AG10803 (cell line): ENCODE measurements around the gene PCDHB6.
A peak's percentile ranks its signal among the peaks of the same experiment; 100 is the strongest.
"Not testable (repeated sequence)": the region's sequence is repeated elsewhere in the genome, so short reads cannot be mapped to it uniquely, and the experiment has no call there.

Source experiments
- DNase-seq: peaks from one replicate; pipeline ENCODE4 v3.0.0; 2010; ENCODE audit warnings: low read depth
- H3K4me3 ChIP-seq: 2 replicates; pipeline ENCODE4 v1.5.1; 2011; ENCODE audit warnings: mild to moderate bottlenecking, low read length, control low read depth
- TF ChIP-seq, protein P1 (sequence below): conservative IDR thresholded peaks from 2 replicates; pipeline ENCODE4 v1.5.1; 2011; ENCODE audit warnings: mild to moderate bottlenecking, low read length, control low read depth, inconsistent platforms

PCDHB6 gene

DNA sequence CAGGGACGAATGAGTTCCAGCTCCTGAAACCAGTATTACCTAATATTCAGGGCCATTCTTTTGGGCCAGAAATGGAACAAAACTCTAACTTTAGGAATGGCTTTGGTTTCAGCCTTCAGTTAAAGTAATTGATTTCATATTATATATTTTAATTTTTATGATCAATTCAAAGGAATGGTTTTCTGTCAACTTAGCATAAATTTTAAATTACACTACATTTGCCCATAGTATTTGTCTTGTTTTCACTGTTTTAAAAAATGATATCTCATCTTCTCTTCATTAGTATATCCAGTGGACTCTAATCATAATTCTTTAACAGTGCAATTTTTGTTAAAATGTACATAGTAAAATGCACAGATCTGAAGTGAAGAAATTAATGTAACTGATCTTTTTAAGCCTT lies 30.5 kb downstream of the PCDHB6 start:
- TF ChIP-seq, protein P1, sequence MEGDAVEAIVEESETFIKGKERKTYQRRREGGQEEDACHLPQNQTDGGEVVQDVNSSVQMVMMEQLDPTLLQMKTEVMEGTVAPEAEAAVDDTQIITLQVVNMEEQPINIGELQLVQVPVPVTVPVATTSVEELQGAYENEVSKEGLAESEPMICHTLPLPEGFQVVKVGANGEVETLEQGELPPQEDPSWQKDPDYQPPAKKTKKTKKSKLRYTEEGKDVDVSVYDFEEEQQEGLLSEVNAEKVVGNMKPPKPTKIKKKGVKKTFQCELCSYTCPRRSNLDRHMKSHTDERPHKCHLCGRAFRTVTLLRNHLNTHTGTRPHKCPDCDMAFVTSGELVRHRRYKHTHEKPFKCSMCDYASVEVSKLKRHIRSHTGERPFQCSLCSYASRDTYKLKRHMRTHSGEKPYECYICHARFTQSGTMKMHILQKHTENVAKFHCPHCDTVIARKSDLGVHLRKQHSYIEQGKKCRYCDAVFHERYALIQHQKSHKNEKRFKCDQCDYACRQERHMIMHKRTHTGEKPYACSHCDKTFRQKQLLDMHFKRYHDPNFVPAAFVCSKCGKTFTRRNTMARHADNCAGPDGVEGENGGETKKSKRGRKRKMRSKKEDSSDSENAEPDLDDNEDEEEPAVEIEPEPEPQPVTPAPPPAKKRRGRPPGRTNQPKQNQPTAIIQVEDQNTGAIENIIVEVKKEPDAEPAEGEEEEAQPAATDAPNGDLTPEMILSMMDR, result no peak
- DNase-seq, result no peak
- H3K4me3 ChIP-seq, result no peak overlapping the region

DNA sequence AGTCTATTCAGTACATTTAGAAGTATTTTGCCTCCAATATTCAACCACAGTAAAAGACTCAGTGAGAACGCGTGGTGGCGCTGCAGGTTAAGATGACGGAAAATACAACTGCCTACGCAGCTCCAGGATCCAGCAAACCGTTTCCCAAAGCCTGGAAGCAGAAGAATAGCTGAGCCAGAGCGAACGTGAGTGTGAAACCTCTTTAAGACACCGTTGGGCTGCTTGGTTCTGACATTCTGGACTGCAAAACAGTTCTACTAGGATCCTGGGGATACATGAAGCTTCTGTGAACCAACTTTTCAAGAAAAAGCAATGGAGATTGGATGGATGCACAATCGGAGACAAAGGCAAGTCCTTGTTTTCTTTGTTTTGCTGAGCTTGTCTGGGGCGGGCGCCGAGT lies 32.4 kb downstream of the PCDHB6 start, which contains the start of gene PCDHB16:
PCDHB16 (plus strand) TSS at position 140 of the 400 bp plus-strand sequence; CDS start at position 313, 173 bp downstream.
- H3K4me3 ChIP-seq, result peak within 1 kb of the TSS; percentile 43
- TF ChIP-seq, protein P1, result peak; percentile 39
- DNase-seq, result peak; percentile 35

DNA sequence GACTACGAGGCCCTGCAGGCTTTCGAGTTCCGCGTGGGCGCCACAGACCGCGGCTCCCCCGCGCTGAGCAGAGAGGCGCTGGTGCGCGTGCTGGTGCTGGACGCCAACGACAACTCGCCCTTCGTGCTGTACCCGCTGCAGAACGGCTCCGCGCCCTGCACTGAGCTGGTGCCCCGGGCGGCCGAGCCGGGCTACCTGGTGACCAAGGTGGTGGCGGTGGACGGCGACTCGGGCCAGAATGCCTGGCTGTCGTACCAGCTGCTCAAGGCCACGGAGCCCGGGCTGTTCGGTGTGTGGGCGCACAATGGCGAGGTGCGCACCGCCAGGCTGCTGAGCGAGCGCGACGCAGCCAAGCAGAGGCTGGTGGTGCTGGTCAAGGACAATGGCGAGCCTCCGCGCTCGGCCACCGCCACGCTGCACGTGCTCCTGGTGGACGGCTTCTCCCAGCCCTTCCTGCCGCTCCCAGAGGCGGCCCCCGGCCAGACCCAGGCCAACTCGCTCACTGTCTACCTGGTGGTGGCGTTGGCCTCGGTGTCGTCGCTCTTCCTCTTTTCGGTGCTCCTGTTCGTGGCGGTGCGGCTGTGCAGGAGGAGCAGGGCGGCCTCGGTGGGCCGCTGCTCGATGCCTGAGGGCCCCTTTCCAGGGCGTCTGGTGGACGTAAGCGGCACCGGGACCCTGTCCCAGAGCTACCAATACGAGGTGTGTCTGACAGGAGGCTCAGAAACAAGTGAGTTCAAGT lies 34.4 kb downstream of the PCDHB6 start:
- not testable (repeated sequence) for DNase-seq, H3K4me3 ChIP-seq

DNA sequence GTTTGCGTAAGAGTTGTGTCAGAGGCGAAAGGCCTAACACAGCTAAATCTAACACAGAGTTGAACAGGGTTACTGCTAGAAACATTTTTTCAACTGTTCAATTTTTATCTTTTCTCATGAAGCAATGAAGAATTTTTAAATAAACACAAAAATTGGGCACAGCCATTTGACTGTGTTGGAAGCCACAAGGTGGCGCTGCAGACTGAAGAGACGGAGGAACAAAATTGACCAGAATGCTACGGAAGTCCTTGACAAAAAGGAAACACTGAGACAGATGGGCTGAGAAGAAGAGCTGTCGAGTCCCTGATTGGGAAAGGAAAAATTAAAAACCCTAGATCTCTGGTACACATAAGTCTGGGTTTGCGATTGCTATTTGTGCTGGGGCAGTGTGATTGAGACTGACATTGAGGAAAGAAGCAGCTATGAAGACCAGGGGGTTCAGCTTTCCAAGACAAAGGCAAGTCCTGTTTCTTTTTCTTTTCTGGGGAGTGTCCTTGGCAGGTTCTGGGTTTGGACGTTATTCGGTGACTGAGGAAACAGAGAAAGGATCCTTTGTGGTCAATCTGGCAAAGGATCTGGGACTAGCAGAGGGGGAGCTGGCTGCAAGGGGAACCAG lies 37.1 kb downstream of the PCDHB6 start, which contains the start of gene PCDHB9:
PCDHB9 (plus strand) TSS at position 265 of the 616 bp plus-strand sequence; CDS start at position 423, 158 bp downstream.
- peak; percentile 25 for DNase-seq
- TF ChIP-seq, protein P1, result peak; percentile 56
- H3K4me3 ChIP-seq, result peak within 1 kb of the TSS; percentile 49

DNA sequence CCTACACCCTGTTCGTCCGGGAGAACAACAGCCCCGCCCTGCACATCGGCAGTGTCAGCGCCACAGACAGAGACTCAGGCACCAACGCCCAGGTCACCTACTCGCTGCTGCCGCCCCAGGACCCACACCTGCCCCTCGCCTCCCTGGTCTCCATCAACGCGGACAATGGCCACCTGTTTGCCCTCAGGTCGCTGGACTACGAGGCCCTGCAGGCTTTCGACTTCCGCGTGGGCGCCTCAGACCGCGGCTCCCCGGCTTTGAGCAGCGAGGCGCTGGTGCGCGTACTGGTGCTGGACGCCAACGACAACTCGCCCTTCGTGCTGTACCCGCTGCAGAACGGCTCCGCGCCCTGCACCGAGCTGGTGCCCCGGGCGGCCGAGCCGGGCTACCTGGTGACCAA lies 38.8 kb downstream of the PCDHB6 start:
- not testable (repeated sequence) for H3K4me3 ChIP-seq, DNase-seq

DNA sequence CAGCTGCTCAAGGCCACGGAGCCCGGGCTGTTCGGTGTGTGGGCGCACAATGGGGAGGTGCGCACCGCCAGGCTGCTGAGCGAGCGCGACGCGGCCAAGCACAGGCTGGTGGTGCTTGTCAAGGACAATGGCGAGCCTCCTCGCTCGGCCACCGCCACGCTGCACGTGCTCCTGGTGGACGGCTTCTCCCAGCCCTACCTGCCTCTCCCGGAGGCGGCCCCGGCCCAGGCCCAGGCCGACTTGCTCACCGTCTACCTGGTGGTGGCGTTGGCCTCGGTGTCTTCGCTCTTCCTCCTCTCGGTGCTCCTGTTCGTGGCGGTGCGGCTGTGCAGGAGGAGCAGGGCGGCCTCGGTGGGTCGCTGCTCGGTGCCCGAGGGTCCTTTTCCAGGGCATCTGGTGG lies 39.3 kb downstream of the PCDHB6 start:
- not testable (repeated sequence) for H3K4me3 ChIP-seq, DNase-seq

DNA sequence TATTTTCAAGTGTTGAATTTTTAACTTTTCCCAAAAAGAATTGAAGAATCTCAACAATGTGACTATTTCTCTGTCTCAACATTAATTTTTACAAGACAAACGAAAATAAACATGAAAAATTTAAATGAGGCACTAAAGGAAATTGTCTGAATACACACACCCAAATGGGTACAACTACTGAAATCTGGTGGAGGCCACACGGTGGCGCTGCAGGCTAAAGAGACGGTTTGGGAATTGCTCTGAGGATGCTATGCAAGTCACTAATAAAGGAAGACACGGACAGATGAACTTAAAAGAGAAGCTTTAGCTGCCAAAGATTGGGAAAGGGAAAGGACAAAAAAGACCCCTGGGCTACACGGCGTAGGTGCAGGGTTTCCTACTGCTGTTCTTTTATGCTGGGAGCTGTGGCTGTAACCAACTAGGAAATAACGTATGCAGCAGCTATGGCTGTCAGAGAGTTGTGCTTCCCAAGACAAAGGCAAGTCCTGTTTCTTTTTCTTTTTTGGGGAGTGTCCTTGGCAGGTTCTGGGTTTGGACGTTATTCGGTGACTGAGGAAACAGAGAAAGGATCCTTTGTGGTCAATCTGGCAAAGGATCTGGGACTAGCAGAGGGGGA lies 42.4 kb downstream of the PCDHB6 start, which contains the start of gene PCDHB10:
PCDHB10 (plus strand) TSS at position 244 of the 616 bp plus-strand sequence; CDS start at position 444, 200 bp downstream.
- peak; percentile 8 for DNase-seq
- no peak within 1 kb of the TSS; the same call in 1 of the 2 replicates for H3K4me3 ChIP-seq
- TF ChIP-seq, protein P1, result peak; percentile 46

DNA sequence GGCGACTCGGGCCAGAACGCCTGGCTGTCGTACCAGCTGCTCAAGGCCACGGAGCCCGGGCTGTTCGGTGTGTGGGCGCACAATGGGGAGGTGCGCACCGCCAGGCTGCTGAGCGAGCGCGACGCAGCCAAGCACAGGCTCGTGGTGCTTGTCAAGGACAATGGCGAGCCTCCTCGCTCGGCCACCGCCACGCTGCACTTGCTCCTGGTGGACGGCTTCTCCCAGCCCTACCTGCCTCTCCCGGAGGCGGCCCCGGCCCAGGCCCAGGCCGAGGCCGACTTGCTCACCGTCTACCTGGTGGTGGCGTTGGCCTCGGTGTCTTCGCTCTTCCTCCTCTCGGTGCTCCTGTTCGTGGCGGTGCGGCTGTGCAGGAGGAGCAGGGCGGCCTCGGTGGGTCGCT lies 44.5 kb downstream of the PCDHB6 start:
- DNase-seq, H3K4me3 ChIP-seq: not testable (repeated sequence)

DNA sequence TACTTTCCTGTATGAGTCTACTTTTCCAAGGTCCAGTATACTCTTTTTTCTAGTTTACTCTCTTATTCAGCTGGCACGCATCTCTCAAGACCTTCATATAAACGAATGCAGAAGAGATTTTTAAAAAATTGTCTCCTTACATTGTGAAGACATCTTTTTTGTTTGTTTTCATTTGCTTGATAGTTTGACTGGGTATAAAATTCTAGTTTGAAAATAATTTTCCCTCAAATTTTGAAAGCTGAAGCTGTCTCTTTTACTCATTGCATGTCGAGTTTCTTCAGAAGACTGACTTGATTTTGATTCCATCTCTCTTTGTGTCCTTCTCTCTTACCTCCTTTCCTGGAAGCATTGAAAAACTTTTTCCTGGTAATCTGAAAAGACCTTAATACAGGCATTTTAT lies 46.5 kb downstream of the PCDHB6 start:
- DNase-seq, result no peak
- TF ChIP-seq, protein P1, result no peak
- H3K4me3 ChIP-seq, result no peak overlapping the region
